HG03457 (cell line): Measurements from ENCODE around the gene ART4.

Experiments used
- ATAC-seq: cut with Tn5 transposase; IDR thresholded peaks from one replicate; pipeline ENCODE4 v1.9.1; 2021; ENCODE audit warnings: moderate number of reproducible peaks; ENCODE audit not compliant: unreplicated experiment

The ART4 gene

DNA sequence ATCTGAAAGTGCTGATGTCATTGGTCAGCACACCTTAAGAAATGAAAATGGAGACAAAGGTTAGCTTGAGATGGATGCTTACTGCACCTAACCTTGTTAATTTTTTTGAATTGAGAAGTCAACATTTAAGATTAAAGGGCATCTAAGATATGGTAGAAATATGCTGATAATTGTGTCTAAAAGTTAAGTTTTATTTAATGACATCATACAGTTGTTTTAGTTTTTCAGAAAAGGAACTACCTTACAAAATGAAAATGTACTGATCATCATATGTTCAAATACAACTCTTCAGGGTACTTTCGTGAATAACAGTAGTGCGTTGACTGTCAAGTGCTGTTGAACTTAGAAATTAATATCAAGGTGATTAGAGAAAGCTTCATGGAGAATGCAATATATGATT is 31.8 kb downstream of the ART4 start:
- no peak for ATAC-seq

DNA sequence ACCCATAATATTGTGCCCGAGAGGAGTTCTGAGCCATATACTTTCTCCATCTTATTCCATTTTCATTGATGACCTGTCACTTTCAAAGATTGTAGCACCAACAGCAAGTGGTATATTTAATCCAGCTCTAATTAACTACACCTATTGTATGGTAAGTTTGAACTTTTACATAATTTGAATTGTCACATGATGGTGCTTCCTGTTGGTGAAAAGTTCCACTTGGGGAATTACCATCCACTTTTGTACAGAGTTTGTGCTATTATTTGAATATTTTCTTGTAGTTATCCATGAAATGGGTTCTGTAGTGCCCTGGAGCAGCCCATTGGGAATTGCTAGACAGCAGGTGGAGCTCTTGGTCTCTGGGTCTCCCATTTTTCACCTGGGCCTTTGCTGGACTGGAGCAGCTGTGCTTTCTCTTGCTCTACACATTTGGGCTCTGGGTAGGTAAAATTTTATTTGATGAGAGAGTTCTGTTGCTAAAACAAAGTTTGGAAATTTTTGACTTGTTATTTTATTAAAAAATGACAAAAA is 32.3 kb downstream of the ART4 start:
- no peak for ATAC-seq

DNA sequence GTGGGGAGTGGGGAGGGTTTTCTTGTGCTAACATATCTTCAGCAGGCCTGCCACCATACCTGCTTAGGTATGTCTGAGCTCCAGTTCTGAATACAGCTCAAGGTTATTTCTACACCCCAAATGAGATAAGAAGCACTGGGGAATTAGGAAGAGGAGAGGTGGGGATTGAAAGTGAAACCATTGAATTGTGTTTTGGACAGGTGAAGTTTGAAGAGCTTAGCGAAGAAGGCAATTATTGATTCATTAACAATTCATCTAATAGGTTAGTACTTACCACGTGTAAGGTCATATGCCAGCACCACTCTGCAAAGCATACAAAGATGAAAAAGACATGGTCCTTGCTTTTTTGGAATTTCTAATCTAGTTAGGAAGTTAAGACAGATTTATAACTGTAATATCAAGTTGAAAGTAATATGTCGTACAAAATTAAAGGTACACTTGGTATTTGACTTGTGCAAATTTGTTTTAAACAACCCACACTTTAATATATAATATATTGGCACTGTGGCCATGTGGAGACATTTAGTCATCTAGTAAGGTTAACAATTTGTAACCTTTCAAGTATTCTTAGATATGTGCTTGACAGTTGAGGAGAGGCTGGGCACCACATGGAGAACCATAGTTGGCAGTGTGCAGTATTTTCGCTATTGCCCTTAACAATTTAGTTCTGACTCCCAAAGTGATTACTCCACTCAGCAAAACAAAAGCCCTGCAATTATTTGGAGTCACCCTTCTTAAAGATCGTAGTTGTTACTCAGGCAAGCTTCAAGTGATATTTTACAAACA is 33.0 kb downstream of the ART4 start:
- ATAC-seq: no peak

DNA sequence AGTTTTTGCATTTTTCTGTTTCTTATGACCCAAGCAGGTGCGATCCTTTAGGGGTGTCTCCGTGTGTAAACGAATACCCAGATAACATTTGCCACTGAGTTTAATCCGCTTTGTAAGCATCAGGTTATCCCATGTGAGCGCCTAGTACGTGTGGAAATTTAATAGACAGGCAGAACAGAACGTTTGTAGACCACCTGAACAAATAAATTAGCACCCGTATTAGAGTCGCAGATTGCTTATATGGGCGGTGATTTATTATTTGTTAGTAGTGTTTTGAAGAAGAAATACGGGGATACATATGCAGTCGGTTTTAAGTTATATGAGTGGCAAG is 39.5 kb downstream of the ART4 start:
- ATAC-seq: peak; percentile 16

DNA sequence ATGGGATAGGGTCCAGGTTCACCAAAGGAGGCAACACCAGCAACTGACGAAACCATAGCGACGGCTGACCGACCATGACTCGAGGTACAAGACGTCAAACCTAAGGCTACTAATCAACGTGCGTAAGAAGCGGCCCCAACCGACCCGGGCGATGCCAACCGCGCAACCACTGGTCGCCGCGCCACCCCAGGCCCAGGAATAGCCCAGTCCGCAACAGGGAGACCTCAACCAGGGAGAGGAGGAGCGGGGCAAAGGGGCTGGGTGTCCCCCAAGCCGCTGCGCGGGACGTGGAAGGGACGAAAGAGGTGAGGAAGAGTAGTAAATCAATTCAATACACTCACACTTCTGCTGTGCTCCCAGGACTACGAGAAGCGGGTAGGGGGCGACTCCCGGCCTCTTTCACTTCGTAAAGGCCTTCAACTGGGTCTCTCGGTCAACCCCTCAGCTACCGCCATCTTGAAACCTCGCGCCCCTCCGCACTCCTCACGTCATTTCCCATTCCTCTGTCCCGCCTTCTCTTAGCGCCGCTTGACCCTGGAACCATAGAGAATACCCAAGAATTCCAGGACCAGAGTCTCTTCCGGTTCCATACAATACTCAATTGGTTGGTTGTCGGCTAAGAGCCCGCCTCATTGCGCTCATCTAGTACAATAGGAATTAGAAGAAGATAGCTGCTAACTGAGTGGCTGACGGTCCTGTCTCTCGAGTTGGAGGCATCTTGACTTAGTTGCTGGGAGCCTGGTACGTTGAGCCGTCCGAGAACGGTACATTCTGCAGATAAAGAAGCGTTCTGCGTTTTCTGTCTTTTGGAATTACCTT is 40.1 kb downstream of the ART4 start, which contains the start of the genes C12orf60 and WBP11:
Gene C12orf60 (plus strand): TSS at position 660 of the 819 bp plus-strand sequence. CDS start 19,266 bp downstream, outside the sequence.
Gene WBP11 (minus strand): TSS at position 468 of the 819 bp plus-strand sequence. CDS start 2,095 bp downstream, outside the sequence.
- peak; percentile 98 for ATAC-seq

DNA sequence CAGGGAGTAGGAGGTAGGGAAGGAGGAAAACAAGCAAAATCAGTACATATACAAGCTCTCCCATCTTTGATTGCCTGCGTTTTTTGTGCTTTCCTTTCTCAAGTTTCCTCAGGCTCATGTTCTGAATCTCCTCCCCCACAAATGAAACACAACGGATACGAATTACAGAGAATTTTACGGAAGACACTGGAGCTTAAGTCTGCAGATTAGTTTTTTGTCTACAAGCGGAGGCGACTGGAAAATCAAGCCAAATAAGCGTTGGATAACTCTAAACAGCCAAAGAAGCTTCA is 40.7 kb downstream of the ART4 start:
- ATAC-seq: no peak

DNA sequence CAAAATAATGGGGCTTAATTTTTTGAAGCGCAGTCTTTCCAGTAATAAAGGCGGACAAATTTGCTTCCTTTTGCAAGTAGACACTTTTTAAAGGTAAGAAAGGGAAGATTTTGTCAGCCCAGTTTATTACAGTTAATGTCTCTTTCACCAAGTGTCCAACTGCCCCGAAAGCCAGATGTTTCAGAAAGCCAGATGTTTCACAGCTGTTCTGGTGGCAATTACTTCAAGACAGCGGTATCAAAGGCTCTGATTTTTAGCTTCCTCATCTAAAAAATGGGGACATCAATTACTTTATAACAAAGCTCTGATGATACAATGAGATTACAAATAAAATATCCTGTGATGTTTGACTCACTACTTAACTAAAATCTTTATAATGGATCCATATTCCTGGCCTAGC is 41.1 kb downstream of the ART4 start:
- no peak for ATAC-seq

DNA sequence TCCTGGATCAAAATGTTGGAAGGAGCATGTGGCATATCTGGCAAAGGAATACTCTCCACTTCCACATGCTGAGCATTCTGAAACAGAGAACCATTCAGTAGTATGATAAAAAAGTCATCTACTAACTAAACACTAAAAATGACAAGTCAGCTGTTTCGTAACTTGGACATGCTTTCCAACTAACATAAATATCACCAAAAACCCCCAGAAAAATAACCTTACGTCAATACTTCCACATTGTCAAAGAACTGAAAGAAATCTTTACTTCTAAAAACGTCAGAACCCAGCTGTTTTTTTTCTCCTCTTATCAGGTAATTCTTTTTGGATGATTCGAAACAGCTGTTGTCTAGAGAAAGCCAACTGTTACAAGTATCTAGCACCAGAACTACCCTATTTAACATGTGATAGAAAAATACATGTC is 48.3 kb downstream of the ART4 start:
- no peak for ATAC-seq

DNA sequence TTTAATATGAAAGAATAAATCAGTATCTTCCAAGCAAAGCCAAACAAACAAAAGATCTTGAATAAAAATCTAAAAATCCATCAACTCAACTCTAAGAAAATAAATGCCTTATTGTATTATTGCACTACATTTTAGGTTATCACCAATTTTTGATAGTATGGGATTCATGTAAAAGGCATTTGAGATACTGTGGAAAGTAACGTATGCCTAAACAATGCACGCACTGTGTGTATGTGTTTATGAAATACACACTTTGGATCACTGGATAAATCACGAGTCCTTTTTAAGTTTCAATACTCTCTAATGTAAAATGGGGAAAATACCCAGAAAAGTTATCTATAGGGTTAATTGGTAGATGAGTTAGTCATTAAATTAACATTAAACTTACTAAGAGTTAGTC is 57.8 kb downstream of the ART4 start:
- no peak for ATAC-seq

DNA sequence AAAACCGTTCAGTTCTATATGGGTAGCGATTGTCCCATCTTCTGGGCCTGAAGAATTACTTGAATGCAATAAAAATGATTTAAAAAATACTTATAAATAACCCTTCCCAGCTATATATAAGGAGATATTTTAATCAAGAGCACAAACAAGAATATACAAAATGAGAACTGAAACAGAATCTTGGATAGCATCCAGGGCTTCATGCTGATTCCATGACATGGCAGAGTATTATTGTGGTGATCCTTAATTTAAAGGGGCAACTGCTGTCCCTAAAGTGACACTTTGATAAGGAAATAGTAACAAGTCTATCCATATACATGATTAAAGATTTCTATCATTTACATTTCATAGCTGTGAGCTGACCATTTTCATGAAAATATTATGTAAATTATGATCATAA is 58.9 kb downstream of the ART4 start:
- ATAC-seq: no peak

DNA sequence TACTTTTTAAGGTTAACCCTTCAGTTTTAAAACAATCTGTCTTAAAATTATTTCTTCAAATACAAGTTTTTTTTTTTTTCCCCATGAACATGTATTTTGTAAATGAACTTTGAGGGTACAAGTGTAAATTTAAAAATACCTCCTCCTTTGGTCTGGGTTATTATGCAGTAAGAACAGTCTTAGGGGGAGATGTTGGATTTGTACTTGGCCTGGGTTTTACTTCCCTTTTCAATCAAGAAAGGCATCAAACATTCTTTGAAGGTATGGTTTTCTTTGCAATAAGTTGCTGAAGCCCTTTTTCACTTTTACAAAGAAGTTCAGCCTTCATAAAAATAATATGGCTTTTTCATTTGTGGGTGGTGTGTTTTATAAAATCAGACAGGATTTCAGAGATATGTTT is 60.6 kb downstream of the ART4 start:
- ATAC-seq: no peak

DNA sequence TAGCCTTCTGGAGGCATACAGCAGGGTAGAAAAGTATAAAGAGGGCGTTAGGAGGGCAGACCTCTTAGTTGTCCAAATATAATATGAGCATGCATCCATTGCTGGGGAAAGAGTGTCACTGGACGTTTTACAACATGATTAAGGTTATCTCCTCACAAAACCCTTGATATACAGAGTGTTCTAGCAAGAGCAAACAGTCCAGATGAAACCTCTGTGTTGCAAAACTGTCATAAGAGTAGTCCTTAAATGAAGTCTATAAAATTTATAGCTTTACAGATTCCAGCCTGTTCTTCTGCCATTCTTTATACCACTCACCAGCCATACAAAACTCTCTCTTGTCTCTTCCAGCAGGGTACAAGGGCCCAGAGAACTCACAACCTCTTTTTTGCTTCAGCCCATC is 61.8 kb downstream of the ART4 start:
- no peak for ATAC-seq

DNA sequence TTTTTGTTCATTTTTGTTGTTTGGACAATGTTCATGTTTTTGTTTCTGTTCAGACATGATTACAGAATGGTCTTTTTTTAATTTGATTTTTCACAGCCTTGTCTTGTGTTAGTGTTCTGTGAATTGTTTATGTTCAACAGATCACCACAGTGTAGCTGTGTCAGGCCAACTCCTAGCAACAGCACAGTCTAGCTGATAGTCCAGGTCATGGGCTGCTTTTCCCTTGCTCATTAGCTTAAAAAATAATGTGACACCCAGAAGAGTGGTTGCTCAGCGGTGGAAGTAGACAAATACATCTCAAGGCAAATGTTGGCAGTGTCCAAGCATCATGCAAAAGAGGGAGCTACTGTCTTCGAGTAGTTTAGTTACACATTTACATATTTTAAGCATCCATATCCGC is 62.5 kb downstream of the ART4 start:
- ATAC-seq: no peak

DNA sequence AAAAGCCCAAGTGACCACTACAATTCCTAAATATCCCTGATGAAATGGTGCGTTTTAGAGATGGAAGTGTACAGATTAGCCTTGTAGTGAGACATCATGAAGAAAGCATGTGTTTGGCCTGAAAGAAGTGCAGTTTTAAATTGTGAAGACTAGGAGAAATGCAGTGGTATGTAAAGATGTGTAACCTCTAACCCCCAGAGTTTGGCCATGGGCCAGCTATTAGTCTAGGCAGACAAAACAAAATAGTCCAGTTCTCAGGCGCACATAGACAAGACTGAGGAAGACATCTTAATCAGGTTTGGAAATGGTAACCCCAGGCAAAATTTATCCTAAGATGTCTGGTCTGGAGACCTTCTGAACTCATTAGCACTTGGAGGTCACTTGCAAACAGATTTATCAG is 63.5 kb downstream of the ART4 start:
- no peak for ATAC-seq

DNA sequence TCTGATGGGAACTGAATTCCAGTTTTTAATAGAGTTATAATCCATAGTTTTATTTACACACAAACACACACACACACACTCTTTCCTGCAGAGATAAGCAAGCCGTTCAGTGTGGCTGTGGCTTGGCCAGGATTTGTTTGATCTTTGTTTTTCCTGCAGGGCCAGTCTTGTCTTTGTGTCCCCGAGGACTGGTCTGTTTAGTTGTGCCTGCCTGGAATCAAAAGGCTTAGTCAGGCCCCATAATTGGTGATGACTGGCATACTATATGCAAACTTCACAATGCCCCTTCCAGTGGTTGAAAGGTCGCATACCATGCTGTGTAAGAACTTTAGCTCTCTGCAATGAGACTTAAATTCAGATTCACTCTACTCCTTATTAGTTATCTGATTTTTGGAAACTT is 66.1 kb downstream of the ART4 start:
- no peak for ATAC-seq

DNA sequence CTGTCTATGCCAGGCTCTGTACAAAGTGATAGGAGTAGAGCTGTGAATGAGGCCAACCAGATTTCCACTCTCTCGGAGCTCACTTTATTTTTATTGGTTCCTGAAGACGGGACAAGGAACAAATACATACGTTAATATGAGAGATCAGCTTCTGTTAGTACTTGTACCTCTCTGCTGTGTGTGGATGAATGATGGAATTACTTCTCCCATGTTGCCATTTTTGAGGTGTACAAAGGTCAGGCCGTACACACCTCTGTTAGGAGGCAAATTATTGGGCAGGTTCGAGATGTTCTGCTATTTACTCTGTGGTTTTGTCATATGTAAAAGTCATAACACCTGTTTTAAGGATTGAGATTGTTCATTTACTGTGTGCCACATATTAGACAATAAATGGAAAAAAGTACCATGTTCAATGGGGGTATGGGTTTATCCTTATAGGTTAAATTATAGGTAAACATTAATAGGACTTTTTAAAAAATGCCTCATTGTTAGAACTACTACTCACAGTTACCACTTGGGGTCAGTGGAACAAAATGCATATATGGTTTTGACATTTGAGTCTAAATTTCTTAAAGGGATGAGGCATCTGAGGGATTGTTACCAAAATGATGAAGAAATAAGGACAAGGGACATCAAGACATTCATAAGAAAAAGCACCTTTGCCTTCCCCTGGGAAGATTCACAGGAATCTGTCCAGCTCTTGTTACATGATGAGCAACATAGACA is 66.9 kb downstream of the ART4 start:
- no peak for ATAC-seq

DNA sequence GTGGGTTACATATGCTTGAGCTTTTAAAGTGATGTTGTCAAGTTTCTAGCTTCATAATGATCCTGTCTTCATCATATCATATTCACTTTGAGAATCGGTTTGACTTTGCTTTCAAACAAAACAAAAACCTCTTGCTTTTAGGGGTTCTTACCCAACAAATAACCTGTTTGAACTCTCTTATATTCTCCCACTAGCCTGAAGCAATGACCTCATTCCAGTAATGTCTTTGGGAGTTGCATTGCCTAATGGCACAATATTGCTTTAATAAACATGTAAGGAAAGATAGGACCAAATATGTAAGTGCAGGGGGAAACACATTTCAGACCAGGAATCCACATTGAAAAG is 67.7 kb downstream of the ART4 start:
- no peak for ATAC-seq
